Activated CD8-positive, alpha-beta memory T cell treated with anti-CD3 and anti-CD28 coated beads for 24 hours (primary cell): ENCODE measurements around the gene ERV3-1.
"Not testable (repeated sequence)": the region's sequence is repeated elsewhere in the genome, so short reads cannot be mapped to it uniquely, and the experiment has no call there.

Experiments
- DNase-seq: peaks from one replicate; pipeline ENCODE4 v3.0.0-alpha.2; 2020

ERV3-1 gene

GRCh38 chr7:64999165-65000004 is 7.1 kb downstream of the ERV3-1 start:
- no peak for DNase-seq

- DNase-seq, result no peak
Measured at GRCh38 chr7:64998865-64999164, 7.7 kb downstream of the ERV3-1 start.

GRCh38 chr7:64997927-64998391 is 8.5 kb downstream of the ERV3-1 start:
- no peak for DNase-seq

- DNase-seq, result no peak
Measured at GRCh38 chr7:64997164-64997908, 9.2 kb downstream of the ERV3-1 start.

GRCh38 chr7:64996305-64996704 is 10.2 kb downstream of the ERV3-1 start:
- DNase-seq, result no peak

- DNase-seq, result no peak
Measured at GRCh38 chr7:64993901-64994300, 12.6 kb downstream of the ERV3-1 start.

GRCh38 chr7:64992971-64993370 is 13.5 kb downstream of the ERV3-1 start:
- no peak for DNase-seq

- no peak for DNase-seq
Measured at GRCh38 chr7:64990936-64991335, 15.6 kb downstream of the ERV3-1 start, which contains the start of gene ZNF117. Gene ZNF117, minus strand, starts transcription at chr7:64991036.

GRCh38 chr7:64990216-64990615 is 16.3 kb downstream of the ERV3-1 start:
- no peak for DNase-seq

GRCh38 chr7:64978497-64979203 is 27.8 kb downstream of the ERV3-1 start:
- no peak for DNase-seq

GRCh38 chr7:64965594-64965993 is 40.9 kb downstream of the ERV3-1 start:
- DNase-seq, result no peak

- no peak for DNase-seq
Measured at GRCh38 chr7:64959072-64959747, 47.3 kb downstream of the ERV3-1 start.

- no peak for DNase-seq
Measured at GRCh38 chr7:64951250-64951848, 55.1 kb downstream of the ERV3-1 start.

- DNase-seq, result not testable (repeated sequence)
Measured at GRCh38 chr7:64950673-64951072, 55.8 kb downstream of the ERV3-1 start.

- DNase-seq, result not testable (repeated sequence)
Measured at GRCh38 chr7:64948774-64949173, 57.7 kb downstream of the ERV3-1 start.

- no peak for DNase-seq
Measured at GRCh38 chr7:64947252-64948000, 59.1 kb downstream of the ERV3-1 start.

GRCh38 chr7:64946772-64947171 is 59.7 kb downstream of the ERV3-1 start:
- DNase-seq, result no peak

- DNase-seq, result no peak
Measured at GRCh38 chr7:64945503-64946175, 60.8 kb downstream of the ERV3-1 start.

- not testable (repeated sequence) for DNase-seq
Measured at GRCh38 chr7:64944667-64945502, 61.6 kb downstream of the ERV3-1 start.
